Activated naive CD8-positive, alpha-beta T cell treated with anti-CD3 and anti-CD28 coated beads, Interleukin-2, amount 50 U/mL, for 24 hours (primary cell): ENCODE data around the gene RELB.
A peak's percentile ranks its signal among the peaks of the same experiment; 100 is the strongest.
"Not testable (repeated sequence)": the region's sequence is repeated elsewhere in the genome, so short reads cannot be mapped to it uniquely, and the experiment has no call there.

Source experiments
- ATAC-seq: fragments of 150-1000 bp; cut with Tn5 transposase; one replicate; pipeline ENCODE4 v1.10.0; 2021
- DNase-seq: peaks from one replicate; pipeline ENCODE4 v3.0.0; 2021
- H3K27ac Mint-ChIP-seq: one replicate; pipeline ENCODE4 v1.8.0; 2021; ENCODE audit warnings: mild to moderate bottlenecking, mixed read lengths
- H3K27me3 Mint-ChIP-seq: one replicate; pipeline ENCODE4 v1.8.0; 2021; ENCODE audit warnings: mixed read lengths
- H3K36me3 Mint-ChIP-seq: one replicate; pipeline ENCODE4 v1.8.0; 2021; ENCODE audit warnings: low read depth, mixed read lengths
- H3K4me1 Mint-ChIP-seq: one replicate; pipeline ENCODE4 v1.8.0; 2021; ENCODE audit warnings: mixed read lengths
- H3K4me3 Mint-ChIP-seq: one replicate; pipeline ENCODE4 v1.8.0; 2021; ENCODE audit warnings: mild to moderate bottlenecking, moderate library complexity, mixed read lengths
- H3K9me3 Mint-ChIP-seq: one replicate; pipeline ENCODE4 v1.8.0; 2021; ENCODE audit warnings: mixed read lengths

Gene RELB

DNA sequence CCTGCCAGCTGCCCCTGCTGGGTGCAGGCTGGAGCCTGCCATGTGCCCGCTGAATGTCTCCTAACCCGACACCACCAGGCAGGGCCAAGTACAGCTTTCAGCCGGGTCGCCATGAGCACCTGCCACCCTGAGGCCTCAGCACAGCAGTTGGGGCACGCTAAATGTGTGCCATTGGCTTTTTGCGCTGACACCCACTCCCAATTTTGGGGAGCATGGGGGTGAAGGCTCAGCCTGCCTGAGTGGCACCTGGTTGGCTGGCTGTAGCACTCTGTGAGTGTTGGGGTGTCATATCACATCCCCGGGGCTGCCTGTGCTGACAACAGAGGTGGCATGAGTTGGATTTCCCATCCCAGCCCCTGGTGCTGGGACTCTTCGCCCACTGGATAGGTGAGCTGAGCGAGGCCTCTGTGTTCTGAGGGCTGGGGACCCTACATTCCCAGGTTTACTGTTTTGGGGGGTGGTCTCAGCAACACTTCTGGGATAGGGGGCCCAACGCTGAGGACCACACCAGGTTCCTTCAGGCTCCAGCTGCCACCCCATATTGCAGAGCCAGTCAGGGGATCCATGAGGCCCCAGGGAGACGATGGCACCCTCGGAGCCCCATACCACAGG, 7.2 kb upstream of the RELB start:
- H3K9me3 Mint-ChIP-seq = no peaks in the 10 kb centered on the region
- H3K27ac Mint-ChIP-seq = no peak overlapping the region
- H3K36me3 Mint-ChIP-seq = peaks cover 2% of the 10 kb centered on the region

DNA sequence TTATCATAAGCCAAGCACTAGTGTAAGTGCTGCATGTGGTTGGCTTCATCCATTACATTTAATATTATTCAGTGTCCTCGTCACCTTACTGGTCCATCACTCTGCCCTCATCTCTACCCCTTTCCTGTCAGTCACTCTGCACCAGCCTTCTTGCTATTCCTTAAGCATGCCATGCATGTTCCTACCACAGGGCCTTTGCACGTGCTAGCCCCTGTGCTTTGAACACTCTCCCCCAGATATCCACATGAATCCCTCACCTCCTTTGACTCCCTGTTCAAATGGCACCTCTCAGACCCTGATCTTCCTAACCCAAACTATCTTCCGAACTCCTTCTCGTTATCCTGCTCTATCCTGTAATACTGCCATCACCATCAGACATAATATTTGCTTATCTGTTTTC, 3.2 kb upstream of the RELB start:
- no peaks in the 10 kb centered on the region for H3K27me3 Mint-ChIP-seq
- ATAC-seq (no peak), DNase-seq (no peak)
- no peak overlapping the region for H3K27ac Mint-ChIP-seq
- H3K36me3 Mint-ChIP-seq = peaks cover 7% of the 10 kb centered on the region
- no peak overlapping the region for H3K4me3 Mint-ChIP-seq
- peaks cover 18% of the 10 kb centered on the region for H3K4me1 Mint-ChIP-seq
- no peaks in the 10 kb centered on the region for H3K9me3 Mint-ChIP-seq

More for the DNA sequence above, 7.2 kb upstream of the RELB start:
- Mint-ChIP-seq H3K4me1 (no peaks in the 10 kb centered on the region), H3K27me3 (no peaks in the 10 kb centered on the region), H3K4me3 (no peak overlapping the region)
- DNase-seq = no peak
- no peak for ATAC-seq

DNA sequence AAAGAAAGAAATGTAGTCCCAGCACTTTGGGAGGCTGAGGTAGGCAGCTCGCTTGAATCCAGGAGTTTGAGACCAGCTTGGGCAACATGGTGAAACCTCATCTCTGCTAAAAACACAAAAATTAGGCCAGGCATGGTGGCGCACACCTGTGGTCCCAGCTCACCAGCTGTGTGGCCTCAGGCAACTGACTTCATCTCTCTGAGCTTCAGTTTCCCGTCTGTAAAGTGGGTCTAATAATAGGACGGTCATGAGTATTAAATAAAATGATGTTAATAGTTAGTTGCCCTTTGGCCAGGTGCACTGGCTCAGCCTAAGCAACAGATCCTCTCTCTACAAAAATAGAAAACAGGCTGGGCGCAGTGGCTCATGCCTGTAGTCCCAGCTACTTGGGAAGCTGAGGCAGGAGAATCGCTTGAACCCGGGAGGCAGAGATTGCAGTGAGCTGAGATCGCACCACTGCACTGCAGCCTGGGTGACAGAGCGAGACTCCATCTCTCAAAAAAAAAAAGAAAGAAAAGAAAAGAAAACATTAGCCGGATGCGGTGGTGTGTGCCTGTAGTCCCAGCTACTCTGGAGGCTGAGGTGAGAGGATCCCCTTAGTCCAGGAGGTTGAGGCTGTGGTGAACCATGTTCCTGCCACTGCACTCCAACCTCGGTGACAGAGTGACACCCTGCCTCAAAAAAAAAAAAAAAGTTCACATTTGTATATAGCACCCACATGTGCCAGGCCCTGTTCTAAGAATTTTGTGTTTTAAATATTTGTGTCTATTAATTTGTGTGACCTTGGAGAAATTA, 1.9 kb upstream of the RELB start:
- not testable (repeated sequence) for H3K27me3 Mint-ChIP-seq, ATAC-seq, H3K9me3 Mint-ChIP-seq, H3K4me3 Mint-ChIP-seq, H3K27ac Mint-ChIP-seq, DNase-seq
- H3K36me3 Mint-ChIP-seq = peaks cover 10% of the 10 kb centered on the region
- H3K4me1 Mint-ChIP-seq = peaks cover 20% of the 10 kb centered on the region

DNA sequence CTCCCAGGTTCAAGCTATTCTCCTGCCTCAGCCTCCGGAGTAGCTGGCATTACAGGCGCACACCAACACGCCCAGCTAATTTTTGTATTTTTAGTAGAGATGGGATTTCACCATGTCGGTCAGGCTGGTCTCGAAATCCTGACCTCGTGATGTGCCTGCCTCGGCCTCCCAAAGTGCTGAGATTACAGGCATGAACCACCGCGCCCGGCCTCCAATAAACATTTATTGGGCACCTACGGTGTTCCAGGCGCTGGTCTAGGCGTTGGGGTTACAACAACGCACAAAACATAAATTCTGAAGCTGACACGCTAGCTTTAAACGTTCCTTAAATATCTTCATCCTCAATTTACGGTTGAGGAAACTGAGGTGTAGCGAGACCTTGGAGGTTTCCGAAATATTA, 599 bp upstream of the RELB start:
- Mint-ChIP-seq H3K36me3 (peaks cover 10% of the 10 kb centered on the region), H3K27ac (peak overlapping the region; percentile 46), H3K4me1 (peaks cover 20% of the 10 kb centered on the region), H3K4me3 (peak overlapping the region; percentile 56)
- not testable (repeated sequence) for H3K27me3 Mint-ChIP-seq, DNase-seq, H3K9me3 Mint-ChIP-seq, ATAC-seq

DNA sequence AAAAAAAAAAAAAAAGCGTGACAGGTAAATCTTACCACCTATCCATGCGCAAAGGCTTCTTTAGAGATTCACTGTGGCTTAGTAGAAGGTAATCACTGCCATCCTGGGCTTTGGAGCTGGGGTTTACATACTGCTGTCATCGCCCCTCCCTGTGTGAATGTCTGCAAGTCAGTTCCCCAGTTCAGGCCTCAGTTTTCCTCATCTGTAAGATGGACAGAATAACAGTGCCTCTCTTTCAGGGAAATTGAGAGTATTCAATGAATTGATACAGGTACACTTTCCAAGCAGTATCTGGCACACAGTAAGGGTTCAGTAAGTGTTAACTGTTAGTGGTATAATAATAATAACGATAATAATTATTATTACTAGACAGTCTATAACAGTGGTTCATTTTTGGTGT, 2.2 kb downstream of the RELB start:
- Mint-ChIP-seq H3K36me3 (peaks cover 23% of the 10 kb centered on the region), H3K27me3 (no peaks in the 10 kb centered on the region), H3K4me3 (no peak overlapping the region), H3K27ac (no peak overlapping the region), H3K9me3 (no peaks in the 10 kb centered on the region), H3K4me1 (peaks cover 20% of the 10 kb centered on the region)
- DNase-seq (no peak), ATAC-seq (no peak)

DNA sequence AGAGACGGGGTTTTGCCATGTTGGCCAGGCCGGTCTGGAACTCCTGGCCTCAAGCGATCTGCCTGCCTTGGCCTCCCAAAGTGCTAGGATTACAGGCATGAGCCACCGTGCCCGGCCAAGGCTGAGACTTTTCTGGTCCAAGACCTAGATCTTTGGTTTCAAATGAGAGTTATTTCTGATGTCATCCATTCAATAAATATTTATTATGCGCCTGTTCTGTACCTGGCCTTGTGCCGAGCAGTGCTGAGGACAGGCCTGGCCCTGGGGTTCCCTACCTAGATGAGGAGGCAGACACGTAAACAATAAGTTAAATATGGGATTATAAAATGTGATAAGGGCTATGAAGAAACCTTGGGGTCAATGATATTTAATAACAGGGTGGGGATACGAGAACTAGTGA, 4.5 kb downstream of the RELB start:
- no peak overlapping the region for H3K27ac Mint-ChIP-seq
- peaks cover 15% of the 10 kb centered on the region for H3K4me1 Mint-ChIP-seq
- no peak for ATAC-seq
- no peak for DNase-seq
- H3K9me3 Mint-ChIP-seq = no peaks in the 10 kb centered on the region
- peaks cover 31% of the 10 kb centered on the region for H3K36me3 Mint-ChIP-seq
- H3K4me3 Mint-ChIP-seq = no peak overlapping the region
- H3K27me3 Mint-ChIP-seq = no peaks in the 10 kb centered on the region

DNA sequence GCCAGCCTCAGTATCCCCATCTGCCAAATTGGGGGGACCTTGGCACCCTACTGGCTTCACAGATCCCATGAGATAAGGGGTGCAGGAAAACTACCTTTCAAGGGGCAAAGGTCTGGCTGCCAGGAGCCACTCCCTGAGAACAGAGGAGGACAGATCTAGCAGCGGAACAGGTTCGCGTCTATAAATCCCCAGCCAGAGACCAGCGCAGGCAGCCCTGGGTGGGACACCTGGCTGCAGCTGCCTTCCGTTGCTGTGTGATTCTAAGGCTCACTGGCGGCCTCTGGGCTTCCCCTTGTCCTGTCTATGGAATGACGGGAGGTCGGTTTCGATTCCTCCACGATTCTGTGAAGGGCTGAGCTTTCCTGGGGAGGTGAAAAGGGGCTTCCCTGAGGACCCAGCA, 7.3 kb downstream of the RELB start:
- Mint-ChIP-seq H3K27ac (no peak overlapping the region), H3K27me3 (no peaks in the 10 kb centered on the region), H3K36me3 (peaks cover 26% of the 10 kb centered on the region), H3K4me1 (peaks cover under 1% of the 10 kb centered on the region), H3K9me3 (no peaks in the 10 kb centered on the region), H3K4me3 (no peak overlapping the region)
- ATAC-seq (no peak), DNase-seq (no peak)

DNA sequence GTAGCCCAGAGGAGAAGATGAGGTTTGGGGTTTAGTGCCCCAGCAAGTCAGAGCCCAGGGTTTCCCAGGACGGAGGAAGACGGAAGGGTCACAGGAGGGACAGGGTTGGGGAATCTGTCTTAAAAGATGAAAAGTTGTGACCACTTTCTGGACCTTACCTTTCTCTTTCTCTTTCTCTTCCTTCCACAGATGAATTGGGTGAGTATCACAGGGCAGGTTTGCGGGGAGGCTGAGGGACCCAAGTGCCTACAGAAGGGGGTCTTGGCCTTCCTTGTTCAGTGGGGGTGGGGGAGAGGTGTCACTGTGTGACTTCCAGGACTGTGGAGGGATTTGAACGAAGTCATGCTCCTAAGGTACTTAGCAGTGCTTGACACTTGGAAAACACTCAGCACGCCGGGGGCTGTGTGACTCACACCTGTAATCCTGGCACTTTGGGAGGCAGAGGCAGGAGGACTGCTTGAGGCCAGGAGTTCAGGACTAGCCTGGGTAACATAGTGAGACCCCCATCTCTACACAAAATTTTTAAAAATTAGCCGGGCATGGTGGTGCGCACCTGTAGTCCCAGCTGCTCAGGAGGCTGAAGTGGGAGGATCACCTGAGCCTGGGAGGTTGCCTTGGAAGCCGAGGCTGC, 8.5 kb downstream of the RELB start:
- H3K4me3 Mint-ChIP-seq = no peak overlapping the region
- no peak for DNase-seq
- H3K9me3 Mint-ChIP-seq = no peaks in the 10 kb centered on the region
- peaks cover 28% of the 10 kb centered on the region for H3K36me3 Mint-ChIP-seq
- no peaks in the 10 kb centered on the region for H3K4me1 Mint-ChIP-seq
- no peak overlapping the region for H3K27ac Mint-ChIP-seq
- no peak for ATAC-seq
- H3K27me3 Mint-ChIP-seq = no peaks in the 10 kb centered on the region

DNA sequence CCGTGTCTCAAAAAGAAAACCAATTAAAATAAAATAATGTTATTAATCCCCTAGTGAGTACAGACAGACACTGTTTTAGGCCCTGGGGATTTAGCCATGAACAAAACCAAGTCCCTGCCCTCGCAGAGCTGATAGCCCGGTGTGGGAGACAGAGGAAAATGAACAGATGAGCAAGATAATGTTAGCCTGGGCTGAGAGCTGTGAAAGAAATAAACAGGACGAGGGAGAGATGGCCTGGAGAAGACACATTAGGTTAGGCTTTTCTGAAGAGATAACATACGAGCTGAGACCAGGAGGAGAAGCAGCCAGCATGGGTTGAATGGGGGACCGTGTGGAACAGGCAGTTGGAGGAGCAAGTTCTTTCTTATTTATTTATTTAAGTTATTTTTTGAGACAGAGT, 9.0 kb downstream of the RELB start:
- H3K36me3 Mint-ChIP-seq = peaks cover 30% of the 10 kb centered on the region
- no peak overlapping the region for H3K4me3 Mint-ChIP-seq
- no peak for ATAC-seq
- H3K27ac Mint-ChIP-seq = no peak overlapping the region
- no peaks in the 10 kb centered on the region for H3K4me1 Mint-ChIP-seq
- H3K27me3 Mint-ChIP-seq = no peaks in the 10 kb centered on the region
- no peaks in the 10 kb centered on the region for H3K9me3 Mint-ChIP-seq
- no peak for DNase-seq

DNA sequence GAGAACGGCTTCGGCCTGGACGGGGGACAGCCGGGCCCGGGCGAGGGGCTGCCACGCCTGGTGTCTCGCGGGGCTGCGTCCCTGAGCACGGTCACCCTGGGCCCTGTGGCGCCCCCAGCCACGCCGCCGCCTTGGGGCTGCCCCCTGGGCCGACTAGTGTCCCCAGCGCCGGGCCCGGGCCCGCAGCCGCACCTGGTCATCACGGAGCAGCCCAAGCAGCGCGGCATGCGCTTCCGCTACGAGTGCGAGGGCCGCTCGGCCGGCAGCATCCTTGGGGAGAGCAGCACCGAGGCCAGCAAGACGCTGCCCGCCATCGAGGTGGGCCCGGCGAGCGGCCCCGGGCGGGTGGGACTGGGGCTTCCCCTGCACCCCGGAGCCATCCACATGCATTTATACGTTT, 10.7 kb downstream of the RELB start:
- DNase-seq (no peak), ATAC-seq (no peak)
- Mint-ChIP-seq H3K4me3 (no peak overlapping the region), H3K9me3 (no peaks in the 10 kb centered on the region), H3K27ac (no peak overlapping the region), H3K36me3 (peaks cover 23% of the 10 kb centered on the region), H3K4me1 (peaks cover 11% of the 10 kb centered on the region), H3K27me3 (no peaks in the 10 kb centered on the region)

DNA sequence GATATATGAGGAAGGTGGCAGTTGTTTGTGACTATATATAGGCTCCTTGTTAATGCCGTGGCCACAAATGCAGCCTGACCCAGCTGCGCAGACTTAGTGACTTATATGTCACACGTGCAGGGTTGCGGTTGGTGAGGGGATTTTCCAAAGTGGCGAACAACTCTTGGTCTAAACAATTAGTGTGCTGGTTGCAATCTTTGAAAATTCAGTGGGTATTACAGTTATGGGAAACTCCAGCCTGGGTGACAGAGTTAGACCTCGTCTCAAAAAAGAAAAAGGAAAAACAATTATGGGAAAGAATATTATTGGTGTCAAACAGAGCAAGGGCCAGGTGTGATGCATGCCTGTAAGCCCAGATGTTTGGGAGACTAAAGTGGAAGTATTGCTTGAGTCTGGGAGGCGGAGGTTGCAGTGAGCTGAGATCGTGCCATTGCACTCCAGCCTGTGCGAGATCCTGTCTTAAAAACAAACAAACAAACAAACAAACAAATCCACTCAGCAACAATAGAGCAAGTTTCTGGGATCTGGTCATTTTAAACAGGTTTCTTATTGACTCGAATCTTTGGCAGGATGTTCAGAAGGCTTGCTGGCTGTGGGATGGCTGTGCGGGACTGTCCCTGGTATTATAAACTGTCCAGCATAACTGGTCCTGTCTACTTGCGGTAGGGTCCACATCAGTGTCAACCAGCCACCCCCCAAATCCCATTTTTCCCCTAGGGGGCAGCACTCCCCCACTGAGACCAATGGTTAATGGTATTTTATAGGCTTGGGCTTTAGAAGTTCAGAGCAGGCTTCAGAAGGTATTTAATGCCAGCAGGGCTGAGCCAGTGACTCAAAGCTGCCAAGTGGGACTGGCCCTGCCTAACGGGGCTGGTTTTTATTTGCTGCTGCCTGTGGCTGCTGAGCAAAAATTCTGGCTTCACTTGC, 15.4 kb downstream of the RELB start:
- DNase-seq = peak; percentile 78
- H3K27ac Mint-ChIP-seq = peak overlapping the region; percentile 82
- no peaks in the 10 kb centered on the region for H3K9me3 Mint-ChIP-seq
- ATAC-seq = peak; percentile 94
- no peaks in the 10 kb centered on the region for H3K27me3 Mint-ChIP-seq
- peaks cover 25% of the 10 kb centered on the region for H3K36me3 Mint-ChIP-seq
- peak overlapping the region; percentile 48 for H3K4me3 Mint-ChIP-seq
- H3K4me1 Mint-ChIP-seq = peaks cover 13% of the 10 kb centered on the region

DNA sequence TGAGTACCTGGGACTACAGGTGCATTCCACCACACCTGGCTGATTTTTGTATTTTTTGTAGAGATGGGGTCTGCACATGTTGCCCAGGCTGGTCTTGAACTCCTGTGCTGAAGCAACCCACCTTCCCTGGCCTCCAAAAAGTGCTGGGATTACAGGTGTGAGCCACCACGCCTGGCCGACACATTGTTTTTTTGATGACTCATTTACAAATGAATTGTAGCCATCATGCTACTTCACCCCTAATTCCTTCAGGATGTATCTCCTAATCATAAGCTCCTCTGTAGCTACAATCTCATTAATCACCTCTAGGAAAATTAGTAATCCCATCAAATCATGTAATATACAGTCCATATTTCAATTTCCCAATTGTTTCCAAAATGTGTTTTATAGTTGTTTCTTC, 17.9 kb downstream of the RELB start:
- ATAC-seq (no peak), DNase-seq (no peak)
- Mint-ChIP-seq H3K36me3 (peaks cover 22% of the 10 kb centered on the region), H3K27ac (no peak overlapping the region), H3K4me1 (peaks cover 13% of the 10 kb centered on the region), H3K4me3 (no peak overlapping the region), H3K27me3 (no peaks in the 10 kb centered on the region), H3K9me3 (no peaks in the 10 kb centered on the region)

DNA sequence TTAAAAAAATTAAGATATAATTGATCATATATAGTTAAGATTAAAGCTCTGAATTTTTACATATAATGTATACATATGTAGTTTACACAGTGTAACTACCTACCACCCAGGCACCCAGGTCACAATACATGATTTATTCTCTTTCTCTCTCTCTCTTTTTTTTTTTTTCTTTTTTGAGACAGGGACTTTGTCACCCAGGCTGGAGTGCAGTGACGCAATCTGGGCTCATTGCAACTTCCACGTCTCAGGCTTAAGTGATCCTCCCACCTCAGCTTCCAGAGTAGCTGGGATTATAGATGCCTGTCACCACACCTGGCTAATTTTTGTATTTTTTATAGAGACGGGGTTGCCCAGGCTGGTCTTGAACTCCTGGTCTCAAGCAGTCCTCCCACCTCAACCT, 18.8 kb downstream of the RELB start:
- no peak for DNase-seq
- no peaks in the 10 kb centered on the region for H3K9me3 Mint-ChIP-seq
- H3K4me1 Mint-ChIP-seq = peaks cover 13% of the 10 kb centered on the region
- no peaks in the 10 kb centered on the region for H3K27me3 Mint-ChIP-seq
- ATAC-seq = no peak
- no peak overlapping the region for H3K27ac Mint-ChIP-seq
- H3K36me3 Mint-ChIP-seq = peaks cover 22% of the 10 kb centered on the region
- H3K4me3 Mint-ChIP-seq = no peak overlapping the region

DNA sequence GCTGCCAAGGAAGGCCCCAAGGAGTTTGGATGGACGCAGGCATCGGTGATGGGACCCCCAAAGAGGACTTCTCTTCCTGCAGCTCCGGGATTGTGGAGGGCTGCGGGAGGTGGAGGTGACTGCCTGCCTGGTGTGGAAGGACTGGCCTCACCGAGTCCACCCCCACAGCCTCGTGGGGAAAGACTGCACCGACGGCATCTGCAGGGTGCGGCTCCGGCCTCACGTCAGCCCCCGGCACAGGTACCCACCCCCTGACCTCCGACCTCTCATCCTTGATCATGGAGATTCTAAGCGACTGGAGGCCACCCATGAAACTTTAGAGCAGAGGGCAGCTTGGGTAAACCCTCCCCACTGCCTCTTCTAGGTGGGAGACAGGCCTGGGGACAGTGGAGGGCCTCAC, 20.7 kb downstream of the RELB start:
- H3K36me3 Mint-ChIP-seq = peaks cover 18% of the 10 kb centered on the region
- no peaks in the 10 kb centered on the region for H3K9me3 Mint-ChIP-seq
- ATAC-seq = no peak
- H3K4me3 Mint-ChIP-seq = no peak overlapping the region
- peaks cover 3% of the 10 kb centered on the region for H3K4me1 Mint-ChIP-seq
- no peak overlapping the region for H3K27ac Mint-ChIP-seq
- DNase-seq = no peak
- no peaks in the 10 kb centered on the region for H3K27me3 Mint-ChIP-seq
